CD4-positive, alpha-beta memory T cell (primary cell): ENCODE results near the gene PRDM15. TPM values are rescaled to one million over a fixed set of nuclear protein-coding genes. Genes with fewer than 3 reads are reported as not detected.
A peak's percentile ranks its signal among the peaks of the same experiment; 100 is the strongest.

Experiments used
- CTCF ChIA-PET: fragments of 350-600 bp; sonication (Branson Sonifier 250); formaldehyde crosslinking; loops from one replicate; lab custom pipeline; 2021; ENCODE audit warnings: inconsistent platforms; ENCODE audit not compliant: partially characterized antibody; lab: Charles Lee
- POLR2A ChIA-PET: fragments of 350-600 bp; sonication (Branson Sonifier 250); formaldehyde crosslinking; loops from one replicate; lab custom pipeline; 2021; ENCODE audit not compliant: partially characterized antibody; lab: Charles Lee
- DNase-seq, 5 donors: peaks; one replicate each; pipeline versions ENCODE4 v3.0.0 to v3.0.0-alpha.2; 2020 to 2022; ENCODE audit warnings: mixed read lengths in 1 of 5
- H3K27ac ChIP-seq: one replicate; pipeline ENCODE4 v1.7.0; 2013; ENCODE audit warnings: low read depth, low read length
- H3K27me3 ChIP-seq: 2 replicates; pipeline ENCODE4 v1.7.0; 2013; ENCODE audit warnings: mild to moderate bottlenecking, low read length, moderate library complexity; ENCODE audit not compliant: insufficient read depth
- H3K36me3 ChIP-seq: 2 replicates; pipeline ENCODE4 v1.7.0; 2013; ENCODE audit warnings: mild to moderate bottlenecking, low read length, moderate library complexity; ENCODE audit not compliant: insufficient read depth
- H3K4me1 ChIP-seq: 2 replicates; pipeline ENCODE4 v1.7.0; 2013; ENCODE audit warnings: mild to moderate bottlenecking, low read length, moderate library complexity; ENCODE audit not compliant: insufficient read depth
- H3K4me3 ChIP-seq, 2 donors: one replicate each; pipeline ENCODE4 v1.7.0; 2013; ENCODE audit warnings: low read length in 2 of 2, mild to moderate bottlenecking in 1 of 2
- H3K9me3 ChIP-seq, 2 donors: one replicate each; pipeline ENCODE4 v1.7.0; 2013; ENCODE audit warnings: low read length in 2 of 2, control low read depth in 1 of 2; ENCODE audit not compliant: control insufficient read depth in 1 of 2
- H3K27ac Mint-ChIP-seq, 7 donors: one replicate each; pipeline ENCODE4 v1.8.0; 2020 to 2021; ENCODE audit warnings: mixed read lengths in 7 of 7, mild to moderate bottlenecking in 6 of 7, inconsistent platforms in 3 of 7, moderate library complexity in 3 of 7
- H3K27me3 Mint-ChIP-seq, 2 donors: one replicate each; pipeline ENCODE4 v1.8.0; 2020 to 2021; ENCODE audit warnings: mixed read lengths in 2 of 2
- H3K36me3 Mint-ChIP-seq, 2 donors: one replicate each; pipeline ENCODE4 v1.8.0; 2020 to 2021; ENCODE audit warnings: mixed read lengths in 2 of 2, inconsistent platforms in 1 of 2, mild to moderate bottlenecking in 1 of 2
- H3K4me1 Mint-ChIP-seq, 4 donors: one replicate each; pipeline ENCODE4 v1.8.0; 2020 to 2021; ENCODE audit warnings: mixed read lengths in 4 of 4, mild to moderate bottlenecking in 1 of 4
- H3K4me3 Mint-ChIP-seq, 8 donors: one replicate each; pipeline ENCODE4 v1.8.0; 2020 to 2021; ENCODE audit warnings: mixed read lengths in 8 of 8, mild to moderate bottlenecking in 7 of 8, moderate library complexity in 6 of 8, inconsistent platforms in 3 of 8
- H3K9me3 Mint-ChIP-seq, 8 donors: one replicate each; pipeline ENCODE4 v1.8.0; 2020 to 2021; ENCODE audit warnings: mixed read lengths in 8 of 8, mild to moderate bottlenecking in 5 of 8, inconsistent platforms in 3 of 8, moderate library complexity in 1 of 8
- intact Hi-C: fragments of 100-400 bp; cut with micrococcal nuclease; formaldehyde crosslinking; loops from one replicate; pipeline ENCODE4 v1.15.1; 2023
- polyA plus RNA-seq, 2 donors: library from polyadenylated mRNA; unstranded; fragments of 300-500 nt; fragmentation: Illumina TruSeq; gene quantifications; one replicate each; pipeline ENCODE4 v1.2.3, GENCODE V29; 2021
- total RNA-seq, 2 experiments: library from RNA; stranded (reverse); gene quantifications; one replicate each; pipeline ENCODE4 v1.2.3, GENCODE V29; 2021

PRDM15 gene
- total and polyA plus RNA-seq, 4 experiments from 2014 or later = 0.50 to 14.3 (median 8.8) TPM

- Mint-ChIP-seq H3K4me1 (no peaks in the 10 kb centered on the region), H3K36me3 (peaks cover 51 to 58% of the 10 kb centered on the region in 2 donors), H3K27ac (no peak overlapping the region), H3K27me3 (no peaks in the 10 kb centered on the region), H3K9me3 (no peaks in the 10 kb centered on the region), H3K4me3 (no peak overlapping the region)
- H3K4me3 ChIP-seq = no peak overlapping the region
- H3K27ac ChIP-seq = no peak overlapping the region
- H3K36me3 ChIP-seq = peaks cover 13% of the 10 kb centered on the region
- H3K4me1 ChIP-seq = no peaks in the 10 kb centered on the region
- POLR2A ChIA-PET = no interaction called here
- intact Hi-C loops = no loop called here
- no peaks in the 10 kb centered on the region for H3K27me3 ChIP-seq
- H3K9me3 ChIP-seq = no peaks in the 10 kb centered on the region
- CTCF ChIA-PET = no interaction called here
- DNase-seq = no peak
Measured at GRCh38 chr21:41908829-41909228, 29.7 kb upstream of the PRDM15 start.

GRCh38 chr21:41907496-41908258 is 28.5 kb upstream of the PRDM15 start:
- Mint-ChIP-seq H3K4me3 (no peak overlapping the region), H3K9me3 (no peaks in the 10 kb centered on the region), H3K36me3 (peaks cover 46 to 61% of the 10 kb centered on the region in 2 donors), H3K4me1 (peaks cover 0 to 5% (median 0%) of the 10 kb centered on the region in 4 donors), H3K27ac (no peak overlapping the region), H3K27me3 (no peaks in the 10 kb centered on the region)
- Histone ChIP-seq H3K4me1 (no peaks in the 10 kb centered on the region), H3K27ac (no peak overlapping the region), H3K9me3 (no peaks in the 10 kb centered on the region), H3K4me3 (no peak overlapping the region), H3K36me3 (peaks cover 13% of the 10 kb centered on the region), H3K27me3 (no peaks in the 10 kb centered on the region)
- intact Hi-C loops = no loop called here
- ChIA-PET CTCF (no interaction called here), POLR2A (no interaction called here)
- no peak for DNase-seq

- Mint-ChIP-seq H3K4me3 (no peak overlapping the region), H3K27me3 (no peaks in the 10 kb centered on the region), H3K36me3 (peaks cover 45 to 63% of the 10 kb centered on the region in 2 donors), H3K4me1 (peaks cover 0 to 5% (median 0%) of the 10 kb centered on the region in 4 donors), H3K27ac (no peak overlapping the region), H3K9me3 (no peaks in the 10 kb centered on the region)
- Histone ChIP-seq H3K36me3 (peaks cover 10% of the 10 kb centered on the region), H3K27me3 (no peaks in the 10 kb centered on the region), H3K4me3 (no peak overlapping the region), H3K4me1 (no peaks in the 10 kb centered on the region), H3K9me3 (no peaks in the 10 kb centered on the region), H3K27ac (no peak overlapping the region)
- intact Hi-C loops = no loop called here
- ChIA-PET POLR2A (no interaction called here), CTCF (no interaction called here)
- no peak for DNase-seq
Measured at GRCh38 chr21:41906770-41907169, 27.6 kb upstream of the PRDM15 start.

GRCh38 chr21:41903559-41904351 is 24.6 kb upstream of the PRDM15 start:
- H3K27ac Mint-ChIP-seq = no peak overlapping the region
- CTCF ChIA-PET = interaction anchor here (1.0 kb wide), 1 partner anchor 204 kb away, joined by 4 read pairs; no protein-coding TSS in a partner anchor
- POLR2A ChIA-PET = no interaction called here

GRCh38 chr21:41902946-41903345 is 23.8 kb upstream of the PRDM15 start:
- no peak overlapping the region for H3K27ac Mint-ChIP-seq

More at GRCh38 chr21:41903559-41904351, 24.6 kb upstream of the PRDM15 start:
- Histone ChIP-seq H3K36me3 (no peaks in the 10 kb centered on the region), H3K4me3 (no peak overlapping the region), H3K4me1 (peaks cover 9% of the 10 kb centered on the region), H3K9me3 (no peaks in the 10 kb centered on the region), H3K27me3 (no peaks in the 10 kb centered on the region), H3K27ac (no peak overlapping the region)
- H3K27me3 Mint-ChIP-seq = no peaks in the 10 kb centered on the region
- peaks cover 9 to 21% (median 12%) of the 10 kb centered on the region in 4 donors for H3K4me1 Mint-ChIP-seq
- H3K4me3 Mint-ChIP-seq = no peak overlapping the region
- H3K36me3 Mint-ChIP-seq = peaks cover 36 to 62% of the 10 kb centered on the region in 2 donors
- H3K9me3 Mint-ChIP-seq = no peaks in the 10 kb centered on the region
- no peak for DNase-seq
- intact Hi-C loops = no loop called here

GRCh38 chr21:41901782-41902181 is 22.6 kb upstream of the PRDM15 start:
- intact Hi-C loops = no loop called here
- H3K27me3 Mint-ChIP-seq = no peaks in the 10 kb centered on the region
- peak overlapping the region in 1 of 7 donors; percentile 56 for H3K27ac Mint-ChIP-seq
- no peak overlapping the region for H3K27ac ChIP-seq
- no peaks in the 10 kb centered on the region for H3K9me3 ChIP-seq
- DNase-seq = no peak
- H3K36me3 Mint-ChIP-seq = peaks cover 19 to 47% of the 10 kb centered on the region in 2 donors
- CTCF ChIA-PET = interaction anchor here (1.6 to 1.8 kb wide), 2 partner anchors 10 to 206 kb away, joined by 4 read pairs; no protein-coding TSS in a partner anchor
- H3K9me3 Mint-ChIP-seq = no peaks in the 10 kb centered on the region
- no peaks in the 10 kb centered on the region for H3K36me3 ChIP-seq
- no peak overlapping the region for H3K4me3 ChIP-seq
- no peaks in the 10 kb centered on the region for H3K27me3 ChIP-seq
- peaks cover 9 to 21% (median 12%) of the 10 kb centered on the region in 4 donors for H3K4me1 Mint-ChIP-seq
- H3K4me1 ChIP-seq = peaks cover 9% of the 10 kb centered on the region
- no peak overlapping the region for H3K4me3 Mint-ChIP-seq
- POLR2A ChIA-PET = no interaction called here

More at GRCh38 chr21:41902946-41903345, 23.8 kb upstream of the PRDM15 start:
- H3K4me1 ChIP-seq = peaks cover 9% of the 10 kb centered on the region
- H3K27ac ChIP-seq = no peak overlapping the region
- Mint-ChIP-seq H3K4me1 (peaks cover 9 to 21% (median 12%) of the 10 kb centered on the region in 4 donors), H3K4me3 (no peak overlapping the region), H3K9me3 (no peaks in the 10 kb centered on the region), H3K27me3 (no peaks in the 10 kb centered on the region), H3K36me3 (peaks cover 30 to 56% of the 10 kb centered on the region in 2 donors)
- H3K4me3 ChIP-seq = no peak overlapping the region
- ChIA-PET CTCF (interaction anchor here (1.0 to 1.6 kb wide), 2 partner anchors 8 to 205 kb away, joined by 4 read pairs; no protein-coding TSS in a partner anchor), POLR2A (no interaction called here)
- H3K9me3 ChIP-seq = no peaks in the 10 kb centered on the region
- no peak for DNase-seq
- H3K27me3 ChIP-seq = no peaks in the 10 kb centered on the region
- intact Hi-C loops = no loop called here
- no peaks in the 10 kb centered on the region for H3K36me3 ChIP-seq

GRCh38 chr21:41901099-41901498 is 22.0 kb upstream of the PRDM15 start:
- Mint-ChIP-seq H3K4me3 (peak overlapping the region in 2 of 8 donors; percentile 17 to 40), H3K9me3 (no peaks in the 10 kb centered on the region), H3K4me1 (peaks cover 9 to 23% (median 13%) of the 10 kb centered on the region in 4 donors), H3K27me3 (no peaks in the 10 kb centered on the region), H3K36me3 (peaks cover 13 to 40% of the 10 kb centered on the region in 2 donors), H3K27ac (peak overlapping the region in 3 of 7 donors; percentile 44 to 62 (median 56))
- ChIA-PET POLR2A (no interaction called here), CTCF (interaction anchor here (1.8 kb wide), 1 partner anchor 207 kb away, joined by 4 read pairs; no protein-coding TSS in a partner anchor)
- peaks cover 11% of the 10 kb centered on the region for H3K4me1 ChIP-seq
- no peak overlapping the region for H3K4me3 ChIP-seq
- no peaks in the 10 kb centered on the region for H3K27me3 ChIP-seq
- H3K9me3 ChIP-seq = no peaks in the 10 kb centered on the region
- no peak for DNase-seq
- no peak overlapping the region for H3K27ac ChIP-seq
- H3K36me3 ChIP-seq = no peaks in the 10 kb centered on the region
- intact Hi-C loops = no loop called here
